GM19438 (cell line): ENCODE measurements around the gene UBE2M.

ENCODE experiments used
- ATAC-seq: cut with Tn5 transposase; IDR thresholded peaks from one replicate; pipeline ENCODE4 v1.9.1; 2021; ENCODE audit warnings: low read depth; ENCODE audit not compliant: unreplicated experiment

The UBE2M gene

GRCh38 chr19:58556622-58557220 lies 1.7 kb downstream of the UBE2M start:
- no peak for ATAC-seq

GRCh38 chr19:58555920-58556621 lies 2.3 kb downstream of the UBE2M start:
- no peak for ATAC-seq

DNA sequence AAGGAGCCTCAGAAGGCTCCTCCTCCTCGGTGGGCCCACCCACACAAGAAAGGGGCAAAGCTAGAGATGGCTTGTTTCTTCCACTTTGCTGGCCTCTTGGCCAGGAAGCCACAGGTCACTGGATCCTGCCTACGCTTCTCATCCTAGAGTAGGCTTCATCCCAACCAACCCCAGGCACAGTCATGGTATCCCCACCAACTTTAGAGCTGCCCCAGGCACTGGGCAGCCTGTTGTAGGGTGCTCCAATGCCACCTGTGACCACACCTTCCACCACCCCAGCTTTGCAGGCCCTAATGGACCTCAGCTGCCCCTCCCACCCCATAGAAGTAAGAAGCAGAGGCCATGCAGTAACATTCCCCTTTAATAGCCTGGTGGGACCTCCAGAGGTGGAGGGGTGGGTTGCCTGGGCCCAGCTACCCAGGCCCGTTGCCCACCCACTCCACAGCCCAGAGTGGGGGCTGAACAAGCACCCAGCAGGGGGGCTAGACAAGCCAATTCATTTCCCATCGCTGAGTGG lies 3.0 kb downstream of the UBE2M start:
- no peak for ATAC-seq

DNA sequence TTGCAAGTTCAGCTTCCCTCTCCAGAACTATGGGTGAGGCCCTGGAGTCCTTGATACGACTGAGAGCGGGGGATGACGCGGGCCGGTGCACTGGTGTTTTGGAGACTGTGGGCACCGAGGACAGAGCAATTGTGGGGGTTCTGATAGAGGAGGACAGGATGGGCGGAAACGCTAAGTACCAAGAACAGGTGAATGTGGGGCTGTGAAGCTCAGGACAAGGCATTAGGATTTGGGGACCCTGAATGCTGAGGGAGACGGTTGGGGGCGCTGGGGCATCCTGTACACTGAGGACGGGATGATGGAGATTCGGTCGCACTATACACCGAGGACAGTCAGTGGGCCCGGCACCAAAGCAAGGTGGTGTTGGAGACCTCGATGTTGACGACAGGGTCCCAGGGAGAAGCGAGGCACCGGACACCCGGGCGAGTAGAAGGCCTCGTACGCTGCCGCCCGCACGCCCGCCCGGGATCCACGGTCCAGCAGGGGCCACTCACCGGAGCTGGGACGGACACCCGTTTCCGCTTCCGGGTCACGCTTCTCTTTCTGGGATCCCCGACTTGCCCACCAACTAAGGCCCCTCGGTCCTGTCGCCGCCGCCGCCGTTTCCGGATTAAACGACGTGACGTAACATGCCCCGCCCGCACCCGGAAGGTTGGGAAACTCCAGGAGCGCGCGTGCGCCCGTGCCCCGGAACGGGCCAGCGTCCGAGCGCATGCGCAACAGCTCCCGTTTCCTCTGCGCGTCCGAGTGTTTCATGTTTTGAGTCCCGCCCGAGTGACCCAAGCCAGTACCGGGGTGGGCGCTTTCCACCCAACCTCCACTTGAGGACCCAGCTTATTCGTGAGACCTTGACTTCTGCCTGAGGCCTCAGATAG lies 3.7 kb downstream of the UBE2M start, which contains the start of gene CHMP2A:
Gene CHMP2A (minus strand): TSS at position 612 of the 875 bp plus-strand sequence. CDS start 893 bp downstream, outside the sequence.
- ATAC-seq, result peak; percentile 33

DNA sequence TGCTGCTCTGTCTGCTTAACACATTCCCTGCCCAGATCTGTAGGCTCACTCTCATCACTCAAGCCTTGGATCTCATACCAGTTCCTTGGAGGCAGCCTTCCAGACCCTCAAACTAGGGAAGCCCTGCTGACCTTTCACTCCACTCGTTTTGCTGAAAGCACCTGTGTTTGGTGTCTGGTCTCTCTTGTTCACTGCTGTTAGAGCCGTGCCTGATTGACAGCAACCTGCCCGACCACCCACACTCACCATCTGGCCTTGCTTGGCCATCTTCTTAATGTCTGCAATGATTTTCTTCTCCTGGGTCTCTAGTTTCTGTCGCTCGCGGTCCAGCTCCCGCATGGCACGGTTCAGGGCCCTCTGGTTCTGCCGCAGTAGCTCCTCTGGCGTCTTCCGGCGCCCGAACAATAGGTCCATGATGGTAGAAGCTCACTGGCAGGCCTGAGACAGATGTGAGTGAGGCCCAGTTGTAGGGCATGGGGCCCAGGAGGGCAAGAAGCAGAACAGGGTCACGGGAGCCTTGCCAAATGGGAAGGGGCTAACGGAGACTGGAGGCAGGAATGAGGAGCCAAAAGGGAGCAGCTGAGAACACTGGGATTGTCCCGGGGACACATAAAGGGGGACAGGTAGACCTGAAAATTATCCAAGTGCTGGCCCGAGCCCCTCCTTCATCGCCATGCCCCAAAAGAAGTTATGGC lies 4.5 kb downstream of the UBE2M start:
- ATAC-seq, result no peak

- no peak for ATAC-seq
Measured at GRCh38 chr19:58552655-58553054, 5.8 kb downstream of the UBE2M start.

DNA sequence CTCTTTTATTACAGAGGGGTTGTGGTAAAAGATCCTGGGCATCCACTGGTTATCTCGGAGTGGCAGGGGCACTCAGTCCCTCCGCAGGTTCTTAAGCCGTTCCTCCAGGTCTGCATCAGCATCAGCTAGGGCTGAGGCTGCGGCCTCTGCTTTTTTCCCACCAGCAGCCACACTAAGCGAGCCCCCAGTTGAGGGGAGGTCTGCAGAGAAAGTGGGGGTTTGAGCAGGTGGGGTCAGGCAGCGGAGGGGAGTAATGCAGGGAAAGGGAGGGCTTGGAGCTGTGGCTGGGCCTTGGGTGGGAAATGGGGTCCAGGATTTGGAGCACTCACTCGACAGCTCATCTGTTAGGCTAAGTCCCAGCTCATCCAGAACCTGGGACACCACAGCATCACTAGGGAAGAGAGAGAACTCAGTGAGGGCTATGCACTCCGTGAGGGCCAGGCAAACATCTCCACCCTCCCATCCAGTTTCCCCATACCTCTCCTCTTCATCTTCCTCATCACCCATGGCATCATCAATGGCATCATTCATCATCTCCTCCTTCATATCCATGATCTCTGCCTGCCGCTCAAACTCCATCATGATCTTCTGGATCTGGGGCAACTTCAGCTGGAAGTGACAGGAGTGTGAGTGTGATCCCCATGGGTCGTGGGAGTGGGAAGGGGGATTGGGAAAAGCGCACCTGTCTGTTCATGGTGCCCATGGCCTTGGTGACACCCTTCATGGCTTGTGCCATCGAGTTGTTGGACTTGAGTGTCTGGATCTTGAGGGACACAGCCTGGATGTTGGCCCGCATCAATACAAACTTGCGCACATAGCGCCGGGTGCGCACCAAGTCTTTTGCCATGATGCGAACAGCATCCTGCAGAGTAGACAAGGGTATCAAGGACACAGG lies 6.6 kb downstream of the UBE2M start:
- no peak for ATAC-seq

GRCh38 chr19:58551123-58551497 lies 7.3 kb downstream of the UBE2M start:
- no peak for ATAC-seq

DNA sequence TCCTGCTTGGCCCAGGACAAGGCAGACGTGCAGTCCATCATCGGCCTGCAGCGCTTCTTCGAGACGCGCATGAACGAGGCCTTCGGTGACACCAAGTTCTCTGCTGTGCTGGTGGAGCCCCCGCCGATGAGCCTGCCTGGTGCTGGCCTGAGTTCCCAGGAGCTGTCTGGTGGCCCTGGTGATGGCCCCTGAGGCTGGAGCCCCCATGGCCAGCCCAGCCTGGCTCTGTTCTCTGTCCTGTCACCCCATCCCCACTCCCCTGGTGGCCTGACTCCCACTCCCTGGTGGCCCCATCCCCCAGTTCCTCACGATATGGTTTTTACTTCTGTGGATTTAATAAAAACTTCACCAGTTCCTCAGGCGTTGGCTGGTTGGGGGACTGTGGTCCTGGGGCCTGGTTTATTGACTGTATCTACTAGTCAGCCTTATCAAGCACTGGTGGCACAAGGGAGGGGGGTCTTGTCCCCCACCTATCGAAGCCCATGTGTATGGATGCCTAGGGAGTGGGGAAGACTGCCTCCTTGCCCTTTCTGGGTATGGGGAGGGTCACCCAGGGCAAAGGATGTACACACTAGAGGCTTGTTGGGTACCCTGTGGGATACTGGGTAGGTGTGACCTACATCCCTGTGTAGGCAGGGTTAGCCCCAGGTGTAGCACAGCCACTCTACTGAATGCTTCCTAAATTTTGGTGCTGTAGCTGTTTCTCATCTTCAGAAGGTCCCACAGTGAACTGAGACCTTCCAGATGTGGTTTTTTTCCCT lies 7.9 kb downstream of the UBE2M start:
- no peak for ATAC-seq

DNA sequence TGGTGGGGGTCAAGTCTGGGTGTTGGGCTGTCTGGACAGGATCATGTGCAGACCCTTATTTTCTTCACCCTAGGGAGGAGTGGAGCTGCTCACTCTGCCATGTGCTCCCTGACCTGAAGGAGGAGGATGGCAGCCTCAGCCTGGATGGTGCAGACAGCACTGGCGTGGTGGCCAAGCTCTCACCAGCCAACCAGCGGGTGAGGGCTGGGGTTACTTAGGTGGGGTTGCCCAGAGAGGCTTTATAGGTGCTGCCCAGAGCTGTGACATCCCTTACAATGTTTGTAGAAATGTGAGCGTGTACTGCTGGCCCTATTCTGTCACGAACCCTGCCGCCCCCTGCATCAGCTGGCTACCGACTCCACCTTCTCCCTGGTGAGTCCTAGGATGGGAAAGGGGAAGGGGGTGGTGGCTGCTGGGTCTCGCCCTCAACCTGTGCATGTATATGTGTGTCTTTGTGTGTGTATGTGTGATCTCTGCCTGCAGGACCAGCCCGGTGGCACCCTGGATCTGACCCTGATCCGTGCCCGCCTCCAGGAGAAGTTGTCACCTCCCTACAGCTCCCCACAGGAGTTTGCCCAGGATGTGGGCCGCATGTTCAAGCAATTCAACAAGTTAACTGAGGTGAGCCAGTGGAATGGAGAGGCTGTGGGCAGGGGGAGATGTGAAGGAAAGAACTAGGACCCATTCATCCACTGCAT lies 8.6 kb downstream of the UBE2M start:
- ATAC-seq, result no peak

DNA sequence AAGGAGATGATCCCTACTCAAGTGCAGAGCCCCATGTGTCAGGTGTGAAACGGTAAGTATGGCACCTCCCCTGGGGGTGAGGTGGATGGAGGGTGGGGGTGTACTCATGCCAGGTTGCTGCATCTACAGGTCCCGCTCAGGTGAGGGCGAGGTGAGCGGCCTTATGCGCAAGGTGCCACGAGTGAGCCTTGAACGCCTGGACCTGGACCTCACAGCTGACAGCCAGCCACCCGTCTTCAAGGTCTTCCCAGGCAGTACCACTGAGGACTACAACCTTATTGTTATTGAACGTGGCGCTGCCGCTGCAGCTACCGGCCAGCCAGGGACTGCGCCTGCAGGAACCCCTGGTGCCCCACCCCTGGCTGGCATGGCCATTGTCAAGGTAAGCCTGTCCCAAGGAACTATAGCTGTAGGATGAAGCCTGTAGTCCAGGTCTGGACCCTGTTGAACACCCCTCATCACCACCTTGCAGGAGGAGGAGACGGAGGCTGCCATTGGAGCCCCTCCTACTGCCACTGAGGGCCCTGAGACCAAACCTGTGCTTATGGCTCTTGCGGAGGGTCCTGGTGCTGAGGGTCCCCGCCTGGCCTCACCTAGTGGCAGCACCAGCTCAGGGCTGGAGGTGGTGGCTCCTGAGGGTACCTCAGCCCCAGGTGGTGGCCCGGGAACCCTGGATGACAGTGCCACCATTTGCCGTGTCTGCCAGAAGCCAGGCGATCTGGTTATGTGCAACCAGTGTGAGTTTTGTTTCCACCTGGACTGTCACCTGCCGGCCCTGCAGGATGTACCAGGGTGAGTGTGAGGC lies 9.3 kb downstream of the UBE2M start:
- ATAC-seq, result no peak

DNA sequence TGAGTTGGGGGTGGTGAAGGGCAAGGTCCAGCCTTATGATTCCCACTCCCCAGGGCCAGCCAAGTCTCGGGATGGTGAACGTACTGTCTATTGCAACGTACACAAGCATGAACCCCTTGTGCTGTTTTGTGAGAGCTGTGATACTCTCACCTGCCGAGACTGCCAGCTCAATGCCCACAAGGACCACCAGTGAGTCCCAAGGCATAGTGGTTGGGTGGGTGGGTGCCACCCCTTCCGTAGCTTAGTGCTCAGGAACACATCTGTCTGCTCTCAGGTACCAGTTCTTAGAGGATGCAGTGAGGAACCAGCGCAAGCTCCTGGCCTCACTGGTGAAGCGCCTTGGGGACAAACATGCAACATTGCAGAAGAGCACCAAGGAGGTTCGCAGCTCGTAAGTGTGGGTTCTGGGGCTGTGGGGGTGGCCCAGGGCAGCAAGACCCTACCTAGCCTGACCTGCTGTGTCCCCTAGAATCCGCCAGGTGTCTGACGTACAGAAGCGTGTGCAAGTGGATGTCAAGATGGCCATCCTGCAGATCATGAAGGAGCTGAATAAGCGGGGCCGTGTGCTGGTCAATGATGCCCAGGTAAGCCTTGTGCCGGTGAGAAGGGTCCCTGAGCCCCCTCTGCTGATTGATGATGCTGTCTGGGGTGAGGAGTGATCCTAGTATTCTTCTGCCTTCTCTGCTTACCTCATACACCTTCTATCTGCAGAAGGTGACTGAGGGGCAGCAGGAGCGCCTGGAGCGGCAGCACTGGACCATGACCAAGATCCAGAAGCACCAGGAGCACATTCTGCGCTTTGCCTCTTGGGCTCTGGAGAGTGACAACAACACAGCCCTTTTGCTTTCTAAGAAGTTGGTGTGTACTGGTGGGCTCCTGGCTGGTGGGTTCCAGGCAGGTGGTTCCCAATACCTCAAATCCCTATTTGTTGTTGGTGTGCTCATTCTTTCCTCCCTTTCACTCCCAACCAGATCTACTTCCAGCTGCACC lies 10.8 kb downstream of the UBE2M start:
- no peak for ATAC-seq

GRCh38 chr19:58546019-58546530 lies 12.3 kb downstream of the UBE2M start:
- no peak for ATAC-seq

DNA sequence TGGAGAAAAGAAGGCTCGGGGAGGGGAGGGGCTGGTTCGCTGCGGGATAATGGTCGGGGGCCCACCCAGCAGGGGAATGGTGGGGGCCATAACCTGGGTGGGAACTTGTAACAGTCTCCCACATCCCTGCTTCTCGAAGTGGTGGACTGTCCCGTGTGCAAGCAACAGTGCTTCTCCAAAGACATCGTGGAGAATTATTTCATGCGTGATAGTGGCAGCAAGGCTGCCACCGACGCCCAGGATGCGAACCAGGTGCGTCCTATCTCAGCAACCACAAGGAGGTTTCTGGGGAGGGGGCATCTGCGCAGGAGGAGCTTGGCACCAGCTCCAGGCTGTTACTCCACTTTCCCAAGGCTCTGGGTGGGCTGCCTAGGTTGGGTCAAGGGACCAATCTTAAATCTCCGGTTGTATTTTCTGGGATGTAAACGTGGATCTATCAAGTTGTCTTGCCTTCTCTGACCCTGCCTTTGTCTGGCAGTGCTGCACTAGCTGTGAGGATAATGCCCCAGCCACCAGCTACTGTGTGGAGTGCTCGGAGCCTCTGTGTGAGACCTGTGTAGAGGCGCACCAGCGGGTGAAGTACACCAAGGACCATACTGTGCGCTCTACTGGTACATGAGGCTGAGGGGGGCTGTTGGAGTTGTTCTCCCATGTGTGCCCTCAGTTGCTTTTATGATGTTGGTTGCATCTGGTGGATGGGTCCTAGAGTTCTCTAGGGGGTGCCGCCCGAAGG lies 13.0 kb downstream of the UBE2M start:
- ATAC-seq, result no peak

GRCh38 chr19:58544591-58545285 lies 13.7 kb downstream of the UBE2M start:
- ATAC-seq, result peak; percentile 47
